ENCODE data around the gene POU4F3. TPM values are rescaled to one million over a fixed set of nuclear protein-coding genes. Genes with fewer than 3 reads are reported as not detected.

The POU4F3 gene
- total RNA-seq, 4 donors from 2014 or later: not detected

DNA sequence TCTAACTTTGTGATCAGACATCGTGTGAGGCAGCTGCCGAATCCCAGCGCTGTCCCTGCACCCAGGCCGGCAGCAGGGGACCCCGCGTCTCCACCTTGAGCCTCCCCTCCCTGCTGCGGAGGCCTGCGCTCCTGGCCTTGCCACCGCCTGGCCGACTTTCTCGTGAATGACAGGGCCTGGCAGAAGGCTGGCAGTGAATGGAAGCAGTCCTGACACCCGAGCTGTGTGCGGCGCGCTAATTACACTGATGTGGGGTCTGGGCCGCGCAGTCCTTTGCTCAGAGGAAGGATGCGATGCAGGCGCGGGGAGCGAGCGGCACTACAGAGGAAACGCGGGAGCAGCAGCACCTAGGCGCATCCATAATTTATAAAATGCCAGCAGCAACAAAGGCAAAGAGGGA lies 40.3 kb downstream of the POU4F3 start:
- TF ChIP-seq POLR2A (IDR thresholded peaks at IDR 0.05): no peak
- TF ChIP-seq, protein P1, sequence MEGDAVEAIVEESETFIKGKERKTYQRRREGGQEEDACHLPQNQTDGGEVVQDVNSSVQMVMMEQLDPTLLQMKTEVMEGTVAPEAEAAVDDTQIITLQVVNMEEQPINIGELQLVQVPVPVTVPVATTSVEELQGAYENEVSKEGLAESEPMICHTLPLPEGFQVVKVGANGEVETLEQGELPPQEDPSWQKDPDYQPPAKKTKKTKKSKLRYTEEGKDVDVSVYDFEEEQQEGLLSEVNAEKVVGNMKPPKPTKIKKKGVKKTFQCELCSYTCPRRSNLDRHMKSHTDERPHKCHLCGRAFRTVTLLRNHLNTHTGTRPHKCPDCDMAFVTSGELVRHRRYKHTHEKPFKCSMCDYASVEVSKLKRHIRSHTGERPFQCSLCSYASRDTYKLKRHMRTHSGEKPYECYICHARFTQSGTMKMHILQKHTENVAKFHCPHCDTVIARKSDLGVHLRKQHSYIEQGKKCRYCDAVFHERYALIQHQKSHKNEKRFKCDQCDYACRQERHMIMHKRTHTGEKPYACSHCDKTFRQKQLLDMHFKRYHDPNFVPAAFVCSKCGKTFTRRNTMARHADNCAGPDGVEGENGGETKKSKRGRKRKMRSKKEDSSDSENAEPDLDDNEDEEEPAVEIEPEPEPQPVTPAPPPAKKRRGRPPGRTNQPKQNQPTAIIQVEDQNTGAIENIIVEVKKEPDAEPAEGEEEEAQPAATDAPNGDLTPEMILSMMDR (IDR thresholded peaks at IDR 0.05 in 4 of 5, conservative IDR thresholded peaks at IDR 0.05 in 1 of 5): no peak
- ATAC-seq (no peak), DNase-seq (no peak)
- no peaks in the 10 kb centered on the region for H3K4me1 ChIP-seq
- intact Hi-C loops (cut with DNase I; ENCODE audit: low total_unique reads) (no loop called here), in situ Hi-C loops (cut with MboI; ENCODE audit: low sequenced_read_pairs in 4 of 4) (no loop called here)
- H3K36me3 ChIP-seq: no peaks in the 10 kb centered on the region
- no peak overlapping the region for H3K27ac ChIP-seq
- H3K4me3 ChIP-seq: no peak overlapping the region
- H3K9me3 ChIP-seq: no peaks in the 10 kb centered on the region
- H3K27me3 ChIP-seq: peaks cover 0 to 5% (median 4%) of the 10 kb centered on the region in 3 donors

DNA sequence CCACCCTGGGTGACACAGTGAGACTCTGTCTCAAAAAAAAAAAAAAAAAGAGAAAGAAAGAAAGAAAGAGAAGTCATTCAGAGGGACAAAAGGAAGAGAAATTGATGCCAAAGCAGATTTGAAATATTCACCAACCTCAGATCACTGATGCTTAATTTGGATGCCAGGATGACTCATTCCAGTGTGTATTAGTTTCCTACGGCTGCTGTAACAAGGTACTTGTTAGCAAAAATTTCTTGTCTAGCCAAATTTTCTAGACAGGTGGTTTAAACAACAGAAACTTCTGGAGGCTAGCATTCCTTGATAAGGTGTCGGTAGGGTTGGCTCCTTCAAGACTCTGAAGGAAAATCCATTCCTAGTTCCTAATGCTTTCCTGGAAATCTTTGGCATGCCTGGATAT lies 42.1 kb downstream of the POU4F3 start:
- ATAC-seq: no peak

DNA sequence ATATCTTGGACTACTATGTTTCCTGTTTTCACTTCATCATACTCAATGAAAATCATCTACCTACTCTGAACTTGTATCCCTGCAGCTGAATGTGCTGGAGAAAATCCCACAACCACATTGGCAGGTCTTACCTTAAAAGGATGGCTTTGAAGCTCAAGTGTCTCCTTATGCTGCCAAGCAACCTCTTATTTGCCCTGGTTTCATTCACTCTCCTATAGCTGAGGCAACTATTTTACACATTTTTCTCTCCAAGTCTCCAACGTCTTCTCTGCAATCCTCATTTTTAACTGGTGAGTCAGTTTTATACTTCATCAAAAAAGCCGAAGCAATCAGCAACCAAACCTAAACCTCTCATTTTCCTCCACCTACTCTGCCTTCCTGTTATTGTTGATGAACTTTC lies 49.7 kb downstream of the POU4F3 start:
- Histone ChIP-seq H3K27ac (no peak overlapping the region), H3K4me1 (no peaks in the 10 kb centered on the region), H3K27me3 (no peaks in the 10 kb centered on the region), H3K9me3 (no peaks in the 10 kb centered on the region), H3K36me3 (no peaks in the 10 kb centered on the region), H3K4me3 (no peak overlapping the region)
- ATAC-seq: no peak
- intact Hi-C loops (cut with DNase I; ENCODE audit: low total_unique reads): no loop called here
- in situ Hi-C loops (cut with MboI; ENCODE audit: low sequenced_read_pairs in 4 of 4): no loop called here
- TF ChIP-seq, protein P1 (IDR thresholded peaks at IDR 0.05 in 4 of 5, conservative IDR thresholded peaks at IDR 0.05 in 1 of 5): no peak
- no peak for TF ChIP-seq POLR2A (IDR thresholded peaks at IDR 0.05)
- no peak for DNase-seq

More for the DNA sequence above, 42.1 kb downstream of the POU4F3 start:
- TF ChIP-seq, protein P1 (IDR thresholded peaks at IDR 0.05 in 4 of 5, conservative IDR thresholded peaks at IDR 0.05 in 1 of 5): no peak
- TF ChIP-seq POLR2A (IDR thresholded peaks at IDR 0.05): no peak
- intact Hi-C loops (cut with DNase I; ENCODE audit: low total_unique reads) (no loop called here), in situ Hi-C loops (cut with MboI; ENCODE audit: low sequenced_read_pairs in 4 of 4) (no loop called here)
- no peak overlapping the region for H3K27ac ChIP-seq
- DNase-seq: no peak
- no peaks in the 10 kb centered on the region for H3K36me3 ChIP-seq
- no peaks in the 10 kb centered on the region for H3K9me3 ChIP-seq
- peaks cover 0 to 5% (median 4%) of the 10 kb centered on the region in 3 donors for H3K27me3 ChIP-seq
- no peak overlapping the region for H3K4me3 ChIP-seq
- no peaks in the 10 kb centered on the region for H3K4me1 ChIP-seq

DNA sequence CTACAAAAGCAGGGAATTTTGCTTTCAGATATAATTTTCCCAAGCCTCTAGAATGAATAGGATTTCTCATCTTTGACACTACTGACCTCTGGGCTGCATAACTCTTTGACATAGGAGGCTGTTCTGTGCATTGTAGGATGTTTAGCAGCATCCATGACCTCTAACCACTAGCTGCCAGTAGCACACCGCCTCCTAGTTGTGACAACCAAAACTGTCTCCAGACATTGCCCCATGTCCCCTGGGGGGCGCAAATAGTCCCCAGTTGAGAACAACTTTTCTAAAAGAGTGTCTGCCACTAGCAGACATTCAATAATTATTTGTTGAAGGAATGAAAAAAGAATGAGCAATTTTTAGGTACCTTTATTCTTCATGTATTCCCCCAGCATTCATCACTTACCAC lies 51.8 kb downstream of the POU4F3 start:
- no peaks in the 10 kb centered on the region for H3K9me3 ChIP-seq
- in situ Hi-C loops (cut with MboI; ENCODE audit: low sequenced_read_pairs in 4 of 4) (no loop called here), intact Hi-C loops (cut with DNase I; ENCODE audit: low total_unique reads) (no loop called here)
- ATAC-seq (no peak), DNase-seq (no peak)
- H3K36me3 ChIP-seq: no peaks in the 10 kb centered on the region
- no peak overlapping the region for H3K27ac ChIP-seq
- H3K27me3 ChIP-seq: no peaks in the 10 kb centered on the region
- TF ChIP-seq, protein P1 (IDR thresholded peaks at IDR 0.05 in 4 of 5, conservative IDR thresholded peaks at IDR 0.05 in 1 of 5): no peak
- TF ChIP-seq POLR2A (IDR thresholded peaks at IDR 0.05): no peak
- H3K4me3 ChIP-seq: no peak overlapping the region
- no peaks in the 10 kb centered on the region for H3K4me1 ChIP-seq

Other genes starting within 250 kb of the POU4F3 start
- gene PLAC8L1, start 233.3 kb upstream of the POU4F3 start, total RNA-seq: not detected
- 10 to 100 TPM; 77.0 to 83.1 (median 81.9) TPM for gene LARS1, start 156.2 kb upstream of the POU4F3 start, total RNA-seq
- 10 to 100 TPM; 13.4 to 15.4 (median 13.9) TPM for gene RBM27, start 135.2 kb upstream of the POU4F3 start, total RNA-seq
- 10 to 100 TPM; 18.0 to 53.9 (median 41.8) TPM for gene TCERG1, start 108.5 kb downstream of the POU4F3 start, total RNA-seq
- gene GPR151, start 177.4 kb downstream of the POU4F3 start, total RNA-seq: not detected

All from gastrocnemius medialis (tissue), 4 donors.